Vagina (tissue), 2 donors: Measurements from ENCODE around the gene TMEM114. TPM values are rescaled to one million over a fixed set of nuclear protein-coding genes. Genes with fewer than 3 reads are reported as not detected.

Experiments
- DNase-seq, 2 donors: peaks; one replicate each; pipeline ENCODE4 v3.0.0-alpha.2; 2017; ENCODE audit errors: extremely low spot score in 2 of 2
- H3K27ac ChIP-seq: fragments of 200-600 bp; sonication (generic); one replicate; pipeline ENCODE4 v1.5.1; 2019
- H3K27me3 ChIP-seq: fragments of 200-600 bp; sonication (generic); one replicate; pipeline ENCODE4 v1.5.1; 2019
- H3K36me3 ChIP-seq, 2 donors: fragments of 200-600 bp; sonication (generic); one replicate each; pipeline ENCODE4 v1.5.1; 2017 to 2019
- H3K4me1 ChIP-seq: fragments of 200-600 bp; sonication (generic); one replicate; pipeline ENCODE4 v1.5.1; 2019
- H3K4me3 ChIP-seq, 2 donors: fragments of 200-600 bp; sonication (generic); 1 replicate in 1 of 2; 2 replicates in 1 of 2; pipeline ENCODE4 v1.5.1; 2016 to 2019
- H3K9me3 ChIP-seq: fragments of 200-600 bp; sonication (generic); one replicate; pipeline ENCODE4 v1.5.1; 2019
- CTCF ChIP-seq, 3 experiments: fragments of 450-650 bp in 2 of 3; fragments of 200-600 bp in 1 of 3; sonication (generic) in 1 of 3; IDR thresholded peaks; one replicate each; pipeline ENCODE4 v1.5.1; 2017 to 2019; ENCODE audit warnings: antibody characterized with exemption in 3 of 3, mild to moderate bottlenecking in 2 of 3, moderate library complexity in 2 of 3
- POLR2A ChIP-seq, 2 donors: fragments of 450-650 bp; IDR thresholded peaks; one replicate each; pipeline ENCODE4 v1.6.1; 2017; ENCODE audit warnings: antibody characterized with exemption in 2 of 2, mild to moderate bottlenecking in 2 of 2, moderate library complexity in 2 of 2
- POLR2AphosphoS5 ChIP-seq, 2 donors: sonication (generic); formaldehyde crosslinking; IDR thresholded peaks; one replicate each; pipeline ENCODE4 v1.9.0; 2017; ENCODE audit warnings: antibody characterized with exemption in 2 of 2, mild to moderate bottlenecking in 2 of 2, low read depth in 1 of 2; ENCODE audit not compliant: insufficient read depth in 1 of 2
- intact Hi-C: fragments of 100-400 bp; cut with DNase I; formaldehyde crosslinking; loops from one replicate; pipeline ENCODE4 v1.15.1; 2023
- total RNA-seq: library from RNA; depleted of rRNA; stranded (reverse); fragments of >200 nt; gene quantifications from one replicate; pipeline ENCODE4 v1.2.3, GENCODE V29; 2016

TMEM114 gene
- total RNA-seq, 1 donor from 2014 or later: not detected

- intact Hi-C loops: no loop called here
- peaks cover 19% of the 10 kb centered on the region for H3K4me1 ChIP-seq
- DNase-seq: no peak
- no peak overlapping the region for H3K4me3 ChIP-seq
- H3K36me3 ChIP-seq: peaks cover 0 to 65% of the 10 kb centered on the region in 2 donors
- TF ChIP-seq POLR2AphosphoS5 (IDR thresholded peaks at IDR 0.05; ENCODE audit: insufficient read depth in 1 of 2, low read depth in 1 of 2): no peak
- TF ChIP-seq CTCF (IDR thresholded peaks at IDR 0.05): no peak
- no peak for TF ChIP-seq POLR2A (IDR thresholded peaks at IDR 0.05)
- H3K9me3 ChIP-seq: no peaks in the 10 kb centered on the region
- no peak overlapping the region for H3K27ac ChIP-seq
- no peaks in the 10 kb centered on the region for H3K27me3 ChIP-seq
Measured at GRCh38 chr16:8626946-8627345, 36.6 kb upstream of the TMEM114 start.

DNA sequence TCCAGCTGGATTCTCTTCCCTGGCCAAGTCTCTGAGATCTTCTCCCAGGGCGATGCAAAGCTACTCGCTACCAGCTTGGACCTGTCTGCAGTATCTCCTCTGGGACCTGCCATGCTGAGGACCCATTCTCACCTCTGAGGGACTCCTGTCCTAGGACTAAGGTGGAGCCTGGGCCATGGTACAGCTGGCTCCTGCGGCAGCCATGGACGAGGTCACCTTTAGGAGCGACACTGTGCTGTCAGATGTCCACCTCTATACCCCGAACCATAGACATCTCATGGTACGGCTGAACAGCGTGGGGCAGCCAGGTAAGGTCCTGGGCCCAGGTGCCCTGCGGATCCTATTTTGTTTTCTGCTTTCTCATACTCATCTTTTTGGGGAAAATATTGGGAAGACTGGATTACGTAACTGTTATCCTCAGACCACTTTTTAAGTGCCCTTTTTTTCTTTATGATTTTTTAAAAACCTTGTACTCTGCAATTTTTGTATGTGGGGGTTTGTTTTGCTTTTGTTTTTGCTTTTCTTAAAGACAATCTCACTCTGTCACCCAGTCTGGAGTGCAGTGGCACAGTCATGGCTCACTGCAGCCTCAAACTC lies 35.3 kb upstream of the TMEM114 start:
- Histone ChIP-seq H3K4me3 (no peak overlapping the region), H3K27ac (no peak overlapping the region), H3K9me3 (no peaks in the 10 kb centered on the region), H3K27me3 (no peaks in the 10 kb centered on the region), H3K4me1 (peaks cover 19% of the 10 kb centered on the region), H3K36me3 (peaks cover 0 to 52% of the 10 kb centered on the region in 2 donors)
- intact Hi-C loops: no loop called here
- TF ChIP-seq POLR2A (IDR thresholded peaks at IDR 0.05) (no peak), POLR2AphosphoS5 (IDR thresholded peaks at IDR 0.05; ENCODE audit: insufficient read depth in 1 of 2, low read depth in 1 of 2) (no peak), CTCF (IDR thresholded peaks at IDR 0.05) (no peak)
- DNase-seq: no peak

DNA sequence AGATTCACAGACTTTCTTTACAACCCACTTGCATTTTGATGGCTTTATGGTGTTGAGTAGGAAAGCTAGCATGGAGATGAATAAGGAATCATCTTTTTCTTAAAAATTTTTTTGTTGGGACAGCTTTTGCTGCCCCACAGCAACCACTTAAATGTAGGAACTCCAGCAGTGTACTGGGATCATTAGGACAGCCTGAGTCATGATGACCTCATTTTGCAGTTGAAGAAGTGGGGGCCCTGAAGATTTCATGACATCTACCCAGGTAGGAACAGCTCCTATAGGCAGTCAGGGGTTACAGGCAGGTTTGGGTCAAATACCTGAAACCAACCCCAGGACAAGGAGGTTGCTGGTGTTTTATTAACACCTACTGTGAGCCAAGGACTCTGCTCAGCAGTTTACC lies 33.3 kb upstream of the TMEM114 start:
- Histone ChIP-seq H3K4me3 (no peak overlapping the region), H3K27ac (no peak overlapping the region), H3K9me3 (no peaks in the 10 kb centered on the region), H3K27me3 (no peaks in the 10 kb centered on the region), H3K4me1 (peaks cover 19% of the 10 kb centered on the region), H3K36me3 (peaks cover 0 to 33% of the 10 kb centered on the region in 2 donors)
- DNase-seq: no peak
- intact Hi-C loops: no loop called here
- TF ChIP-seq POLR2A (IDR thresholded peaks at IDR 0.05): no peak
- TF ChIP-seq POLR2AphosphoS5 (IDR thresholded peaks at IDR 0.05; ENCODE audit: insufficient read depth in 1 of 2, low read depth in 1 of 2): no peak
- TF ChIP-seq CTCF (IDR thresholded peaks at IDR 0.05): no peak

- Histone ChIP-seq H3K27me3 (no peaks in the 10 kb centered on the region), H3K36me3 (peaks cover 0 to 20% of the 10 kb centered on the region in 2 donors), H3K4me3 (peak overlapping the region; percentile 68 to 99), H3K9me3 (no peaks in the 10 kb centered on the region), H3K4me1 (peaks cover 19% of the 10 kb centered on the region), H3K27ac (peak overlapping the region; percentile 80)
- intact Hi-C loops: no loop called here
- TF ChIP-seq CTCF (IDR thresholded peaks at IDR 0.05) (no peak), POLR2A (IDR thresholded peaks at IDR 0.05) (no peak), POLR2AphosphoS5 (IDR thresholded peaks at IDR 0.05; ENCODE audit: insufficient read depth in 1 of 2, low read depth in 1 of 2) (no peak)
- no peak for DNase-seq
Measured at GRCh38 chr16:8622315-8622656, 32.0 kb upstream of the TMEM114 start.

DNA sequence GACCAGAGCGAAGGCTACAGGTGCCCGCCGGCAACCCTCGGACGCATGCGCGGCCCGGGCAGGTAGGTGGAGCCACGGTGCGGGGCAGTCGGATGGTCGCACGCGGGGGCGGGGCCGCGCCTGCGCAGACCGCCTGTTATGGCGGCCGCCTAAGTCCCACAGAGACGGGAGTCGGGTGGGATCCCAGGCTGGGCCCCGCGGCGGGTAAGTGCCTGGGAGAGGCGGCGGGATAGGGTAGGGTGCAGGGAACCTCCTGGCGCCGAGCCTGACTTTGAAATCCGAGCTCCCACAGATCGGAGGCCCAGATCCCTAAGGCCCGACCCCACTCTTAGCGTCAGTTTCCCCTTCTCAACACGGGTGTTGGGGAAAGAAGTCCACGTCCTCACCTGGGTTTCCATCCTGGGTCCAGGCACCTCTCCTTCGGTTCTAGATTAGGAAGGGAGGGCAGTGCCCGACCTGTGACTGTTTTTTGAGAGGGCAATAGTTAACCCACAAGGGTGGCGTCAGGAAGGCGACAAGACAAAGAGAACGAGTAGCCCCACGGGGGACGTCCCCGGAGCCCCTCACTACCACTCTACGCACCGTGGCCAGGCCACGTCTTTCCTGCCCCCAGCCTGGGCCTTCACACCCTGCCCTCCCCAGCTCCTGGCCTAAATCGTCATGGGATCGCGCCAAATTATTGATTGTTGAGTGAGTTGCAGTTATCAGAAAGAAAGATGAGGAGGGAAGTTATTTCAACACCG lies 31.4 kb upstream of the TMEM114 start, which contains the start of gene METTL22:
METTL22 (plus strand) TSS at position 127 of the 743 bp plus-strand sequence. CDS start 3,968 bp downstream, outside the sequence.
- Histone ChIP-seq H3K27me3 (no peaks in the 10 kb centered on the region), H3K9me3 (no peaks in the 10 kb centered on the region), H3K27ac (peak within 1 kb of the TSS; percentile 80), H3K4me1 (peaks cover 19% of the 10 kb centered on the region), H3K36me3 (peaks cover 0 to 14% of the 10 kb centered on the region in 2 donors), H3K4me3 (peak within 1 kb of the TSS; percentile 68 to 99)
- intact Hi-C loops: no loop called here
- no peak for DNase-seq
- TF ChIP-seq POLR2A (IDR thresholded peaks at IDR 0.05): peak in 1 of 2 donors; percentile 53
- peak; percentile 59 to 92 for TF ChIP-seq POLR2AphosphoS5 (IDR thresholded peaks at IDR 0.05; ENCODE audit: insufficient read depth in 1 of 2, low read depth in 1 of 2)
- no peak for TF ChIP-seq CTCF (IDR thresholded peaks at IDR 0.05)
